Suprapubic skin (tissue), 4 donors: ENCODE data around the gene PPP1CA. TPM values are rescaled to one million over a fixed set of nuclear protein-coding genes. Genes with fewer than 3 reads are reported as not detected.

ENCODE experiments used
- DNase-seq, 2 donors: peaks; one replicate each; pipeline ENCODE4 v3.0.0-alpha.2; 2019; ENCODE audit warnings: low spot score in 2 of 2
- H3K27ac ChIP-seq: fragments of 200-600 bp; sonication (generic); one replicate; pipeline ENCODE4 v1.5.1; 2019
- H3K27me3 ChIP-seq: fragments of 200-600 bp; sonication (generic); one replicate; pipeline ENCODE4 v1.5.1; 2019
- H3K36me3 ChIP-seq: fragments of 200-600 bp; sonication (generic); one replicate; pipeline ENCODE4 v1.5.1; 2019
- H3K4me1 ChIP-seq: fragments of 200-600 bp; sonication (generic); one replicate; pipeline ENCODE4 v1.5.1; 2019
- H3K4me3 ChIP-seq: fragments of 200-600 bp; sonication (generic); one replicate; pipeline ENCODE4 v1.5.1; 2019; ENCODE audit warnings: mild to moderate bottlenecking
- H3K9me3 ChIP-seq: fragments of 200-600 bp; sonication (generic); one replicate; pipeline ENCODE4 v1.5.1; 2019
- CTCF ChIP-seq, 2 donors: fragments of 200-600 bp in 1 of 2; fragments of 450-650 bp in 1 of 2; sonication (generic) in 1 of 2; IDR thresholded peaks; one replicate each; pipeline ENCODE4 v1.5.1; 2016 to 2019; ENCODE audit warnings: antibody characterized with exemption in 2 of 2, mild to moderate bottlenecking in 1 of 2, moderate library complexity in 1 of 2
- EP300 ChIP-seq: sonication (generic); formaldehyde crosslinking; IDR thresholded peaks from one replicate; pipeline ENCODE4 v1.6.1; 2017; ENCODE audit warnings: antibody characterized with exemption
- POLR2A ChIP-seq, 2 donors: fragments of 450-650 bp; IDR thresholded peaks; one replicate each; pipeline ENCODE4 v1.6.1; 2017; ENCODE audit warnings: antibody characterized with exemption in 2 of 2, mild to moderate bottlenecking in 2 of 2, moderate library complexity in 2 of 2
- POLR2AphosphoS5 ChIP-seq, 3 donors: sonication (generic); formaldehyde crosslinking; IDR thresholded peaks; one replicate each; pipeline ENCODE4 v1.6.1; 2017; ENCODE audit warnings: antibody characterized with exemption in 3 of 3
- whole genome bisulfite sequencing: methylation state at CpG from one replicate; pipeline ENCODE4 v1.1.5; 2018; 5-methylcytosine and 5-hydroxymethylcytosine counted together
- total RNA-seq, 4 donors: library from RNA; depleted of rRNA; stranded (reverse); fragments of >200 nt; gene quantifications; one replicate each; pipeline ENCODE4 v1.1.0, GENCODE V29; 2016

Gene PPP1CA
- total RNA-seq, 4 donors from 2014 or later: 75.6 to 158 (median 121) TPM

DNA sequence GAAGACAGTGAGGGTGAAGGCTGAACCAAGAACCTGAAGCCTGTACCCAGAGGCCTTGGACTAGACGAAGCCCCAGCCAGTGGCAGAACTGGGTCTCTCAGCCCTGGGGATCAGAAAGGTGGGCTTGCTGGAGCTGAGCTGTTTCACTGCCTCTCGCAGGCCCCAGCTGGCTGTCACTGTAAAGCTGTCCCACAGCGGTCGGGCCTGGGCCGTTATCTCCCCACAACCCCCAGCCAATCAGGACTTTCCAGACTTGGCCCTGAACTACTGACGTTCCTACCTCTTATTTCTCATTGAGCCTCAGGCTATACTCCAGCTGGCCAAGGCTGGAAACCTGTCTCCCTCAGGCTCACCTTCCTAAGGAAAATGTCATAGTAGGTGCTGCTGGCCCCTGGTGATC lies 4.1 kb downstream of the PPP1CA start:
- no peak overlapping the region for H3K4me3 ChIP-seq
- H3K27me3 ChIP-seq: no peaks in the 10 kb centered on the region
- H3K27ac ChIP-seq: no peak overlapping the region
- H3K36me3 ChIP-seq: peaks cover 50% of the 10 kb centered on the region
- DNase-seq: no peak
- TF ChIP-seq CTCF (IDR thresholded peaks at IDR 0.05) (no peak), POLR2AphosphoS5 (IDR thresholded peaks at IDR 0.05) (no peak), EP300 (no peak), POLR2A (IDR thresholded peaks at IDR 0.05) (no peak)
- H3K4me1 ChIP-seq: peaks cover 39% of the 10 kb centered on the region
- WGBS: 50% methylated on average over 1 of the region's 6 CpGs
- H3K9me3 ChIP-seq: no peaks in the 10 kb centered on the region

DNA sequence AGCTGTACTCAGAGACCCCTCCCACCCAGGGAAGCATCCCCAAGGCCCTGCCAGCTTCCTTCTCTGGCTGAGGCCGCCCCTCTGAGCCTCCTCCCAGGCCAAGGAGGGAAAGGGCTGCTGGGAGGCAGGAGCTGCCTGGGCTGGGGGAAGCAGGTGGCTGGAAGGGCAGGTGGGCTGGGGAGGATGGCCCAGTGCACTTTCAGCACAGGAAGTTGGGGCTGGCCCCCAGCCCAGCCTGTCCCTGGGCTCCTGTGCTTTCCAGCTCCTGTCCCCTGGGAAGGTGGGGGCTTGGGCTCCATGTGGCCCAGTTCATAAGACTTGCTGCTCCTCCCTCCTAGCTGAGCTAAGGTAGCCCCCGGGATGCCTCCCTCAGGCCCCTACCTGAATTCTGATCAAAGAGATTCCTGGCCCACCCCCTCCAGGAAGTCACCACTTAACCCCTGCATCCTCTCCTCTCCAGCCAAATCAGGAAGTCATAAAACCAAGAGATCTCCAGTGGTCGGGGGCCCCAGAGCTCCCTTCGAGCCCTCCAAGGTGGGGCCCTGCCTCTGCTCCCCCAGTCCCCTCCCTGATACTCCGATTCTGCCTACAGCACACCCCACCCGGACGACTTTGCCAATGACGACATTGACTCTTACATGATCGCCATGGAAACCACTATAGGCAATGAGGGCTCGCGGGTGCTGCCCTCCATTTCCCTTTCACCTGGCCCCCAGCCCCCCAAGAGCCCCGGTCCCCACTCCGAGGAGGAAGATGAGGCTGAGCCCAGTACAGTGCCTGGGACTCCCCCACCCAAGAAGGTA lies 4.9 kb downstream of the PPP1CA start:
- Histone ChIP-seq H3K27ac (no peak overlapping the region), H3K4me1 (peaks cover 37% of the 10 kb centered on the region), H3K36me3 (peaks cover 50% of the 10 kb centered on the region), H3K4me3 (no peak overlapping the region), H3K27me3 (no peaks in the 10 kb centered on the region), H3K9me3 (no peaks in the 10 kb centered on the region)
- WGBS: 55% methylated on average over 13 of the region's 13 CpGs
- TF ChIP-seq EP300 (no peak), CTCF (IDR thresholded peaks at IDR 0.05) (no peak), POLR2A (IDR thresholded peaks at IDR 0.05) (no peak), POLR2AphosphoS5 (IDR thresholded peaks at IDR 0.05) (no peak)
- DNase-seq: no peak

GRCh38 chr11:67396259-67396581 lies 5.4 kb downstream of the PPP1CA start:
- H3K9me3 ChIP-seq: no peaks in the 10 kb centered on the region
- no peak overlapping the region for H3K4me3 ChIP-seq
- no peak overlapping the region for H3K27ac ChIP-seq
- H3K36me3 ChIP-seq: peaks cover 50% of the 10 kb centered on the region
- TF ChIP-seq EP300 (no peak), POLR2A (IDR thresholded peaks at IDR 0.05) (no peak), POLR2AphosphoS5 (IDR thresholded peaks at IDR 0.05) (no peak), CTCF (IDR thresholded peaks at IDR 0.05) (no peak)
- no peaks in the 10 kb centered on the region for H3K27me3 ChIP-seq
- DNase-seq: no peak
- peaks cover 40% of the 10 kb centered on the region for H3K4me1 ChIP-seq
- 85% methylated on average over 7 of the region's 7 CpGs for WGBS

DNA sequence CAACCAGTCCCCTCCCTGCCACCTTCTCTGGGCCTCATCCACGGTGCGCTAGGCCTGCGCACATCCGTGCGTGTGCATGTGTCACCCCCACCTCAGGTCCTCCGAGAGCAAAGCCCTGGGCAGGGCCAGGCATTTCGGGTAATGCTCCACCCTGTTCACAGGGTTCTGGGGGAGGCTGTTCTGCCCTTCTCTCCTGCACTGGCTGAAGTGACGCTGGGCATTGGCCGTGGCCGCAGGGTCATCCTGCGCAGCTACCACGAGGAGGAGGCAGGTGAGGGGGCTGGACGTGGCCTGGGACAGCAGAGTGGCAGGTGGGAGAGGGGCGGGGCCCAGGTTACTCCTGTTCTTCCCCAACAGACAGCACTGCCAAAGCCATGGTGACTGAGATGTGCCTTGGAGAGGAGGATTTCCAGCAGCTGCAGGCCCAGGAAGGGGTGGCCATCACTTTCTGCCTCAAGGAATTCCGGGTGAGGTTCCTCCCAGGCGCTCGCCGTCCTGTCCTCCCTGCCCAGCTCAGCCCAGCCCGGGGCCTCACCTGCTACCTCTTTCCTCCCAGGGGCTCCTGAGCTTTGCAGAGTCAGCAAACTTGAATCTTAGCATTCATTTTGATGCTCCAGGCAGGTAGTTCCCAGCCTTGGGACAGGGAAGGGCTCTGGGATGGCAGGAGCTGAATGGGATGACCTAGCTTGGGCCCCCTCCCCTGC lies 6.0 kb downstream of the PPP1CA start:
- Histone ChIP-seq H3K4me3 (no peak overlapping the region), H3K4me1 (peaks cover 40% of the 10 kb centered on the region), H3K27ac (no peak overlapping the region), H3K27me3 (no peaks in the 10 kb centered on the region), H3K9me3 (no peaks in the 10 kb centered on the region), H3K36me3 (peaks cover 50% of the 10 kb centered on the region)
- TF ChIP-seq CTCF (IDR thresholded peaks at IDR 0.05): no peak
- TF ChIP-seq EP300: no peak
- no peak for TF ChIP-seq POLR2AphosphoS5 (IDR thresholded peaks at IDR 0.05)
- TF ChIP-seq POLR2A (IDR thresholded peaks at IDR 0.05): no peak
- 86% methylated on average over 12 of the region's 19 CpGs for WGBS
- DNase-seq: no peak

DNA sequence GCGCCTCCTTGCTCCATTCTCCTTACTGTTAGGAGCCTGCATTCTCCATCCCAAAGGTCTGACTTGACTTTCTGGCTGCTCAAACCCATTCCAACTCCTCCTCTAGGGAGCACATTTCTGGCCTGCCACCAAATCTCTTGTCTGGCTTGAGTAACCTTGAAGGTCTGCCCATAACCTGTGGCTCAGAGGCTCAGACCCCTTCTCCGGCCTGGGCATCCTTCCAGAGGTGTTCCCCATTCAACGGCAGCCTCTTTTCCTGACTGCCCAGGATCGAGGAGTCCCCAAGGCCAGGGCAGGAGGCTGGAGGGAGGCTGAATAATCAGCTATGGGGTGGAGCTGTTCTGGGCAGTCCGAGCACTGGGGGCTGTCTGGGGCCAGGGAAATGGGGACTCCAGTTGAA lies 7.7 kb downstream of the PPP1CA start:
- 100% methylated on average over 2 of the region's 5 CpGs for WGBS

More for the DNA sequence above, 7.7 kb downstream of the PPP1CA start:
- Histone ChIP-seq H3K27ac (no peak overlapping the region), H3K36me3 (peaks cover 40% of the 10 kb centered on the region), H3K9me3 (no peaks in the 10 kb centered on the region), H3K27me3 (no peaks in the 10 kb centered on the region), H3K4me3 (no peak overlapping the region), H3K4me1 (peaks cover 30% of the 10 kb centered on the region)
- TF ChIP-seq POLR2AphosphoS5 (IDR thresholded peaks at IDR 0.05) (no peak), CTCF (IDR thresholded peaks at IDR 0.05) (no peak), POLR2A (IDR thresholded peaks at IDR 0.05) (no peak), EP300 (no peak)
- no peak for DNase-seq
